GM21528 (cell line): ENCODE results near the gene SLC17A9.

ENCODE experiments used
- ATAC-seq: cut with Tn5 transposase; IDR thresholded peaks from one replicate; pipeline ENCODE4 v1.9.1; 2021; ENCODE audit warnings: mild to moderate bottlenecking, moderate library complexity; ENCODE audit not compliant: unreplicated experiment, low FRiP score

Gene SLC17A9

GRCh38 chr20:62966212-62967148, 14.0 kb downstream of the SLC17A9 start:
- ATAC-seq, result no peak

- ATAC-seq, result no peak
These were observed 14.6 kb downstream of the SLC17A9 start for GRCh38 chr20:62967149-62967501.

- ATAC-seq, result no peak
These were observed 15.3 kb downstream of the SLC17A9 start for GRCh38 chr20:62967628-62968351.

GRCh38 chr20:62968378-62969178, 16.1 kb downstream of the SLC17A9 start:
- ATAC-seq, result no peak

- ATAC-seq, result no peak
These were observed 16.8 kb downstream of the SLC17A9 start for GRCh38 chr20:62969179-62969760.

- no peak for ATAC-seq
These were observed 17.4 kb downstream of the SLC17A9 start for GRCh38 chr20:62969939-62970306.

GRCh38 chr20:62970307-62971210, 18.1 kb downstream of the SLC17A9 start:
- ATAC-seq, result no peak

GRCh38 chr20:62971211-62971949, 18.9 kb downstream of the SLC17A9 start:
- no peak for ATAC-seq

GRCh38 chr20:62971950-62972844, 19.7 kb downstream of the SLC17A9 start:
- ATAC-seq, result no peak

GRCh38 chr20:62972845-62973745, 20.6 kb downstream of the SLC17A9 start:
- ATAC-seq, result no peak

GRCh38 chr20:62975251-62975760, 22.8 kb downstream of the SLC17A9 start:
- no peak for ATAC-seq

- ATAC-seq, result no peak
These were observed 23.5 kb downstream of the SLC17A9 start for GRCh38 chr20:62975812-62976508.

- no peak for ATAC-seq
These were observed 24.4 kb downstream of the SLC17A9 start for GRCh38 chr20:62976886-62977285.

- ATAC-seq, result peak; percentile 72
These were observed 25.4 kb downstream of the SLC17A9 start for GRCh38 chr20:62977613-62978560.

- ATAC-seq, result no peak
These were observed 26.0 kb downstream of the SLC17A9 start for GRCh38 chr20:62978561-62978943.
